Dendritic cell treated with granulocyte-macrophage colony-stimulating factor and Interleukin-4, amounts not matched to agents 40 ng/mL and 50 ng/mL, for 4 days (primary cell): Measurements from ENCODE around the gene ZHX3.
"Not testable (repeated sequence)": the region's sequence is repeated elsewhere in the genome, so short reads cannot be mapped to it uniquely, and the experiment has no call there.

ENCODE experiments used
- H3K27ac Mint-ChIP-seq: one replicate; pipeline ENCODE4 v1.8.0; 2022; ENCODE audit warnings: mild to moderate bottlenecking, mixed read lengths
- H3K27me3 Mint-ChIP-seq: one replicate; pipeline ENCODE4 v1.8.0; 2022; ENCODE audit warnings: mild to moderate bottlenecking, mixed read lengths
- H3K36me3 Mint-ChIP-seq: one replicate; pipeline ENCODE4 v1.8.0; 2022; ENCODE audit warnings: low read depth, mixed read lengths
- H3K4me1 Mint-ChIP-seq: one replicate; pipeline ENCODE4 v1.8.0; 2022; ENCODE audit warnings: low read depth, mixed read lengths
- H3K4me3 Mint-ChIP-seq: one replicate; pipeline ENCODE4 v1.8.0; 2022; ENCODE audit warnings: mild to moderate bottlenecking, moderate library complexity, mixed read lengths
- H3K9me3 Mint-ChIP-seq: one replicate; pipeline ENCODE4 v1.8.0; 2022; ENCODE audit warnings: mixed read lengths
- intact Hi-C: fragments of 100-400 bp; cut with micrococcal nuclease; formaldehyde crosslinking; loops from one replicate; pipeline ENCODE4 v1.15.0; 2022

ZHX3 gene

DNA sequence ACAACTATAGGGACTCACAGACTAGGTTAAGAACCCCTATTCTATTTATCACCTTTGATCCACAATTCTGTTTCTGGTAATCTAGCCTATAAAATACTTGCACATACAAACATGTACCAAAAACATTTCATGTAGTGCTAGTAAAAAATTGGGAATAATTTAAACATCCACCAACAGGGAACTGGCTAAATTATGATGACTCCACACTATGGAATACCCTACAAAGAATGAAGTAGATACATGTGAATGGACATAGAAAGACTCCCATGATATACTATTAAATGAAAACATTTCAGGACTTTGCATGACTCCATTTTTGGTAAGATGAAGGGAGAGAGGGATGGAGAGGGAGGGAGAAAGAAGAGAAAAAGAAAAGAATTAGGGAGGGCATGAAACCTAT lies 58.2 kb downstream of the ZHX3 start:
- no peaks in the 10 kb centered on the region for H3K4me1 Mint-ChIP-seq

DNA sequence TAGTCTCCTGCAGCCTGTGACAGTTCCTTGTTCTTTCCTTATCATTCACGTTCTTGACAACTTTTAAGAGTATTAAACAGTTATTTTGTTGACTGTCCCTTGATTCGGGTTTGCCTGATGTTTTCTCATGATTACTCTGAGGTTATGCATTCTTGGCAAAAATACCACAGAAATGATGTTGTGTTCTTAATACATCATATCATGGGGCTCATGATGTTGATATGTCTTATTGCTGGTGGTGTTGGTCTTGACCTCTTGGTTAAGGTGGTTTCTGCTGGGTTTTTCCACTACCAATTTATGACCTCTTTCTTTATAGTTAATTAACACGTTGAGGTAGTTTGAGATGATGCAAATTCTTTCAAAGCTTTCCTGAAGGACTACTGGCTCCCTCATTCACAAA lies 59.1 kb downstream of the ZHX3 start:
- peaks cover 11% of the 10 kb centered on the region for H3K27me3 Mint-ChIP-seq
- H3K36me3 Mint-ChIP-seq: no peaks in the 10 kb centered on the region
- intact Hi-C loops: no loop called here
- no peaks in the 10 kb centered on the region for H3K4me1 Mint-ChIP-seq
- H3K27ac Mint-ChIP-seq: no peak overlapping the region
- H3K4me3 Mint-ChIP-seq: no peak overlapping the region
- H3K9me3 Mint-ChIP-seq: no peaks in the 10 kb centered on the region

More for the DNA sequence above, 58.2 kb downstream of the ZHX3 start:
- H3K4me3 Mint-ChIP-seq: no peak overlapping the region
- intact Hi-C loops: no loop called here
- peaks cover 7% of the 10 kb centered on the region for H3K27me3 Mint-ChIP-seq
- no peaks in the 10 kb centered on the region for H3K36me3 Mint-ChIP-seq
- no peaks in the 10 kb centered on the region for H3K9me3 Mint-ChIP-seq
- H3K27ac Mint-ChIP-seq: no peak overlapping the region

DNA sequence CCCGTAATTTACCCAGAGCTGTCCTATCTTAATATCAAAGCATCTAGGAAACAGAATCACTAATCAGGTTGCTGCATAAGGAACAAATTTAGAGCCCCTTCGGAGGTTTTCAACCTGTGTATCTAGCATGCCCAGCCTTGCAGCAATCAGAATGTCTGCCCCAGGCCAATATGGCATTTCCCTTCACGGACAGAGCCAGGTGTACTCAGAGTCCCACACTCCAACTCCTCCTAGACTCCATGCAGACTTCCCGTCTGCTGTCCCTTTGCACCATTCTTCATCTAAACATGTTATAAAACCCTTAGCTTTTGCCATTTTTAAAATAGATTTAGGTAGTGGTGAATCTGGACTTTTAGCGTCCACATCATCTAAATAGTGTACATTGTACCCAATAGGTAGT lies 61.0 kb downstream of the ZHX3 start:
- Mint-ChIP-seq H3K27ac (no peak overlapping the region), H3K9me3 (no peaks in the 10 kb centered on the region), H3K4me3 (no peak overlapping the region), H3K36me3 (no peaks in the 10 kb centered on the region), H3K4me1 (no peaks in the 10 kb centered on the region), H3K27me3 (peaks cover 20% of the 10 kb centered on the region)
- intact Hi-C loops: no loop called here

DNA sequence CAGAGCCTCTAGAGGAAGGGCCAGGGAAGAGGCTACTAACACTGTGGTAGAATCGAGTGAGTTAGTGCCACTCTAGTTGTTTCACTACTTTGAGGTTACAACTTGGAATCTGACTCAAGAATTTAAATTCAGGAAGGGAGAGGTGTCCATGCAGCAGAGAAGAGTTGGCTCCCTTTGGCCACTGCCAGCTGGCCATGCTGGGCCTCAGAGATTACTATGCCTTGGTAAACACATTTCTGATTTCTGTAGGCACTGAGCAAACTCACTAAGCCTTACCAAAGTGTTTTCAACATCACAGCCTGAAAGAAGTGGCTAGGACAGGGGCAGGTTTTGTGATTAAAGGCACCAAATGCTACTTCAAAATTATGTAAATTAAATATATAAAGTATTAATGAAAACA lies 61.9 kb downstream of the ZHX3 start:
- intact Hi-C loops: no loop called here
- peaks cover 20% of the 10 kb centered on the region for H3K27me3 Mint-ChIP-seq
- no peak overlapping the region for H3K27ac Mint-ChIP-seq
- no peaks in the 10 kb centered on the region for H3K9me3 Mint-ChIP-seq
- H3K4me3 Mint-ChIP-seq: no peak overlapping the region
- H3K36me3 Mint-ChIP-seq: no peaks in the 10 kb centered on the region
- peaks cover 8% of the 10 kb centered on the region for H3K4me1 Mint-ChIP-seq

DNA sequence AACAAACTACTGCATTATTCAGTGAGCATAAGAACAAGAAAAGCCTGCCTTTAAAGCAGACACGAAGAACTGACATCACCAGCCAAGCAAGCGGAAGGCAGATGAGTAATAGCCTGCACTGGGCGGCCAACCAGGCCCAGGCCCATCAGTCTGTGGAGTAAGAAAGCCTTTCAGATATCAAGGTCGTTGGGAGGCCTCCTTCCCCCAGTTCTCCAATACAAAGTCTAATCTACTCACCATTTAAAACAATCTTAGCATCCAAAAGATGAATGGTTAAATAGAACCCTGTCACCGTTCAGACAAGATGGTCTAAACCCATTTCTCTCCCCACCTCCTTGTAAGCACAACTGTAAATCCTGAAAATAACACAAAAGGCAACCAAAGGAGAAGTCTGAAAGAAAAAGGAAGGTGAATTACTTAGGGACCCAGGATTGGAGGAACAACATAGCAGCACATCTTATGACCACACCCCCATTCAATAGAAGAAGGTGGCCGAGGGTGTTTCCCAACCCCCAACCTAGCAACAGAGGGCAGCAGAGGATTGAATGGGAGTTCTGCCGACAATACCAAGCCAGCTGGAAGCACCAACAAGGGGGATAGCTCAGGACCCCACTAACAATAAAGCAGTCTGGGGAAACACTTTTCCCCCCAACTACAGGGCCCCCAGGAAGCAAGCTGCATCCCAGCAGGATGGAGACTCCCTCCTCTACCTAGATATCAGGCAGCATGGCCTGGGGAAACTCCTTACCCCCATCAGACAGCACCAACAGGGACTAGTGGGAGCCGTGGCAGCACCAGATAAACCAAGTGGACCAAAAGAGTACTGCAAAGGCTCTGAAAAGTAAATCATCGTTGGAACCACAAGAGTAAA lies 67.9 kb downstream of the ZHX3 start:
- Mint-ChIP-seq H3K4me3 (no peak overlapping the region), H3K36me3 (no peaks in the 10 kb centered on the region), H3K4me1 (peaks cover 31% of the 10 kb centered on the region), H3K27me3 (peaks cover 34% of the 10 kb centered on the region), H3K9me3 (no peaks in the 10 kb centered on the region), H3K27ac (no peak overlapping the region)
- intact Hi-C loops: no loop called here

DNA sequence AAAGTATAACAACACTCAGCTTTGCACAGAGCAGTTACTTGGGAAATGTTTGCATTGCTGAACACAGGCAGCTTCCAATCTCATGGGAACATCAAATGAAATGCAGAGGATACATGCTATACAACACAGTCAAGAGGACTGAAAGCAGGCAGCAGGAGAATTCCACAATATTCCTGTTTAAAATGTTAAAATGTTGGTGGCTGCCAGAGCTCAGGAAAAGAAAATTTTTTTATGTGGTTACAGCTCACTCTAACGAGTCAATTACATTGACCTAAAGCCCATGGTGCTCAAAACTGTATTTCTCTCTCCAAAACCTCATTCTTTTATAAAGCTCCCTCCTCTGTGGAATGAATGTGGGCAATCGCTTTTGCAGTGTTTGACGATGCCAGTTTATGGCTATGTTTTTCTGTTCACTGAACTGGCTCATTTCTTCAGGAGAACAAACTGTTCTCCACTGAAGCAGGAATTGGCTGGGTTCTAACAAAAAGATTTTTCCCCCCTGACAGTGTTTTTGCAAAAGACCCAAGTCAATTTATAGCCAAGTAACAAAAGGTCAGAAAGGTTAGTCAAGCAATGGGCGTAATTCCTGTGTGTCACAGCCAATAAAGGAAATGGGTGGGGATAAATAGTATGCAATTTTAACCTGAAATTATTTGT lies 69.0 kb downstream of the ZHX3 start:
- Mint-ChIP-seq H3K27ac (no peak overlapping the region), H3K4me1 (peaks cover 31% of the 10 kb centered on the region), H3K27me3 (peaks cover 30% of the 10 kb centered on the region), H3K9me3 (no peaks in the 10 kb centered on the region), H3K36me3 (no peaks in the 10 kb centered on the region), H3K4me3 (no peak overlapping the region)
- intact Hi-C loops: no loop called here

DNA sequence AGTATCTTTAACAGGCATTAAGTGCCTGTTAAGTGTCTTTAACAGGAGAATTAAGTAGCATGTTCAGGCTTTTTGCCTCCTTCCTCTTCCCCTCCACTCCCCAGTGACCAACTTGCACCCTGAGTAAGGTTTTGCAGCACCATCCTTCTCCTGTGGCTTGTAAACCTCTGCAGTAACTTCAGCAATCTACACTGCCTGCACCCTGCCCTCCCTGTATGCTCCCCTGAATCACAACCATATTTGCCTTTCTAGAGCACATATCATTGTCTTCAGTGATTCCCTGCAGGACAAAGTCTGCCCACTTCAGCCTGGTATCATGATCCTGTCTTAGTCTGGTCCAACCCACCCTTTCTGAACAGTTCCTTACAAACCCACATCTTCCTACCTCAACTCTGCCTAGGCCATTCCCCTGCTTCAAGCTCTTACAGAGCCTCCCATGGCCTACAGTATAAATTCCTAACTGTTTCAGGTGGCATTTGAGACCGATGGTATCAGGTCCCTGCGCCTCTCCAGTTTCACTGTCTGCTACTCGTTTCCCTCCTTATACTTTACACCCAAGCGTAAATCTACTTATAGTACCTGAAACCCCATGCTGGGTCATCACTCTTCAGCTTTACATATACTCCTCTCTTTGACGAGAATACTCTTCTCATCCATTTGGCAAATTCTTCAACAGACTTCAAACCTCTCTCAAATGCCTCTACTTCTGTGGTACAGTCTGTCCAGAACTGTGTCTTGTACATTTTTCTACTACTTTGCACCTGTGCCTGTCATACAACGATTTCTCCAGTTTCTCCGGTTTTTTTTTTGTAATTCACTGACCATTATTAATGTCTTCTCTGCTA lies 69.8 kb downstream of the ZHX3 start:
- Mint-ChIP-seq H3K36me3 (no peaks in the 10 kb centered on the region), H3K9me3 (no peaks in the 10 kb centered on the region), H3K27me3 (peaks cover 26% of the 10 kb centered on the region), H3K27ac (no peak overlapping the region), H3K4me1 (peaks cover 31% of the 10 kb centered on the region), H3K4me3 (no peak overlapping the region)
- intact Hi-C loops: no loop called here

DNA sequence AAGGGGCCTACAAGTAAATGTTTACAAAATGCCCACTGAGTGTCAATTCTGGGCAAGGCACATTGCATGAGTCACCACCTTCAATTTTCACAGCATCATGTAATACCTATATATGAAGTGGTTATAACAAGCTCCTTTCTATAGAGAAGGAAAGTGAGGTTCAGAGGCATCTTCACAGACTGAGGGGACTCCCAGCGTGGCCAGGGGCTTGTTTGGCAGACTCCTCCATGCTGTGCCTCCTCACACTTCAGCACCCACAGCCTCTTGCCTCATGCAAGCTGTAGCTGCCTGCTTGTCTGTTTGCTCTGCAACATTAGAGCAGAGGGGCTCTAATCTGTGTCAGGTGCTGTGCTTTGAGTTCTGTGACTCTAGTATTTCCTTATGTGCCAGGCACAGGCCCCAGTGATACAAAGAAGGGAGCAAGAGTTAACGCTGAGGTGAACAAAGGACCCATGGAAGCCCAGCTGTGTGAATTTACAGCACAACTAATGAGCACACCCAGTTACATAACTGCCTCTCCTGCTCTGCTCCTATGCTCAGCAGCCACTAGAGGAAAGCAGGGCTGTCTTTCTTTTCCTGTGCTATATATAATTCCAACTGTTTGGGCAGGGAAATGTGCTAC lies 72.3 kb downstream of the ZHX3 start:
- Mint-ChIP-seq H3K36me3 (no peaks in the 10 kb centered on the region), H3K27me3 (peaks cover 18% of the 10 kb centered on the region), H3K4me3 (no peak overlapping the region), H3K27ac (no peak overlapping the region), H3K4me1 (peaks cover 19% of the 10 kb centered on the region), H3K9me3 (no peaks in the 10 kb centered on the region)
- intact Hi-C loops: no loop called here

DNA sequence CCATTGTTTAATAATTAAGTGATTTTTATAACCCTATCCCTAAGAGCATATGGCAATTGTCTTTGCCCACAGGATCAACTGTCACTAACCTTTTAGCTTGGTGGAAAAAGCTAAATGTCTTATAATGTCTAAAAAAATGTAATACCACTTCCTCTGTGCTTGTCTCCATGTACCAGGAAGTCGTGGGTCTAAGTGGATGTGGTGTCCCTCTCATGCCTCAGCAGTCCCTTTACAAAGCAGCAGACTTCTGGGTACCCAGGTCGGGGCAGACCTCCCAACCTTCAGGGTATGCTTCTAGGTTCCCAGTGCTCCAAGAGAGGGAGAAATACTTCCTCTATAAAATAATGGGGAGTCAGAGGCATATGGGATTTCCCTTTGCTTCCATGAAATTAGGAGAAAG lies 74.7 kb downstream of the ZHX3 start:
- Mint-ChIP-seq H3K4me3 (no peak overlapping the region), H3K9me3 (no peaks in the 10 kb centered on the region), H3K4me1 (peaks cover 6% of the 10 kb centered on the region), H3K27me3 (peaks cover 6% of the 10 kb centered on the region), H3K36me3 (no peaks in the 10 kb centered on the region), H3K27ac (no peak overlapping the region)
- intact Hi-C loops: no loop called here

DNA sequence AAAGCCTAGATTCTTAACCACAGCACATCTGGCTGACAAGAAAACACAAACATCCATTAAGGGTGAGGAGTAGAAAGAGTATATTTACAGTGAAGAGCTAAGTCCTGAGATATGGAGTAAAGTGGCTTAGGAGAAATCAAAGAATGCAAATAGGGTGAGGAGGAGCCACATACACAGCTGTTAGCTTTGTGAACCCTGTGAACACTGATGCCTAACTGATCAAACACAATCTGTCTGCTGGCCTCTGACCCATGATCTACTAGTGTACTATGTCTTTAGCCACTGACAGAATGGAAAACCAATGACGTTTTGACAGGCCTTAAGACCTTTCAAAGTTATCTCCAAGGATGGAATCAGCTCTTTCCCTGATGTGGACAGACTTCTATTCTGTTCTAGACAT lies 75.2 kb downstream of the ZHX3 start:
- Mint-ChIP-seq H3K4me3 (no peak overlapping the region), H3K27me3 (peaks cover 2% of the 10 kb centered on the region), H3K36me3 (no peaks in the 10 kb centered on the region), H3K27ac (no peak overlapping the region), H3K4me1 (peaks cover 1% of the 10 kb centered on the region), H3K9me3 (no peaks in the 10 kb centered on the region)
- intact Hi-C loops: no loop called here

DNA sequence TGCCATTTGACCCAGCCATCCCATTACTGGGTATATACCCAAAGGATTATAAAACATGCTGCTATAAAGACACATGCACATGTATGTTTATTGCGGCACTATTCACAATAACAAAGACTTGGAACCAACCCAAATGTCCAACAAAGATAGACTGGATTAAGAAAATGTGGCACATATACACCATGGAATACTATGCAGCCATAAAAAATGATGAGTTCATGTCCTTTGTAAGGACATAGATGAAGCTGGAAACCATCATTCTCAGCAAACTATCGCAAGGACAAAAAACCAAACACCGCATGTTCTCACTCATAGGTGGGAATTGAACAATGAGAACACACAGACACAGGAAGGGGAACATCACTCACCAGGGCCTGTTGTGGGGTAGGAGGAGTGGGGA lies 80.3 kb downstream of the ZHX3 start:
- intact Hi-C loops, H3K36me3 Mint-ChIP-seq, H3K27ac Mint-ChIP-seq, H3K4me3 Mint-ChIP-seq, H3K27me3 Mint-ChIP-seq, H3K9me3 Mint-ChIP-seq: not testable (repeated sequence)
- peaks cover 13% of the 10 kb centered on the region for H3K4me1 Mint-ChIP-seq

DNA sequence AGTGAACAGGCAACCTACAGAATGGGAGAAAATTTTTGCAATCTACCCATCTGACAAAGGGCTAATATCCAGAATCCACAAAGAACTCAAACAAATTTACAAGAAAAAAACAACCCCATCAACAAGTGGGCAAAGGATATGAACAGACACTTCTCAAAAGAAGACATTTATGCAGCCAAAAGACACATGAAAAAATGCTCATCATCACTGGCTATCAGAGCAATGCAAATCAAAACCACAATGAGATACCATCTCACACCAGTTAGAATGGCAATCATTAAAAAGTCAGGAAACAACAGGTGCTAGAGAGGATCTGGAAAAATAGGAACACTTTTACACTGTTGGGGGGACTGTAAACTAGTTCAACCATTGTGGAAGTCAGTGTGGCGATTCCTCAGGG lies 80.7 kb downstream of the ZHX3 start:
- intact Hi-C loops, H3K9me3 Mint-ChIP-seq: not testable (repeated sequence)

DNA sequence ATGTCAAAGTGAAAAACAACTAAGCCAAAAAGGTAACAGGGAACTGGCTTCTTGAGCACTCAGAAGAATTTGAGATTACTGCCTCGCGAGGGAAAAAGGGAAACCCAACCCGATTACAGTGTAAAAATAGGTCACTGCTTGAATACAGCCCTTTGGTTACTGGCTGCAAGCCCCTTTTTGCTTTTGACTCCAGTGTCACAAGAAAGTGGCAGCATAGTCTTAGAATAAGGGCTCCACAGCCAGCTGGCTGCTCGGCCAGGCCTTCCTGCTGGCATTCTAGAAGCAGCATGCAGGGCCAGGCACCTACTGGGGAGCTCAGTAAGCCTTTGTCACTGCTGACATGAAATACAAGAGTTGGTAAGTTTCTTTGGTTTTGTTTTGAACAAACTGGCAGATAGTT lies 83.0 kb downstream of the ZHX3 start:
- Mint-ChIP-seq H3K27ac (no peak overlapping the region), H3K36me3 (peaks cover 5% of the 10 kb centered on the region), H3K4me3 (no peak overlapping the region), H3K9me3 (no peaks in the 10 kb centered on the region), H3K4me1 (peaks cover 16% of the 10 kb centered on the region), H3K27me3 (no peaks in the 10 kb centered on the region)
- intact Hi-C loops: no loop called here

More for the DNA sequence above, 80.7 kb downstream of the ZHX3 start:
- not testable (repeated sequence) for H3K36me3 Mint-ChIP-seq, H3K4me3 Mint-ChIP-seq, H3K27me3 Mint-ChIP-seq, H3K27ac Mint-ChIP-seq
- peaks cover 16% of the 10 kb centered on the region for H3K4me1 Mint-ChIP-seq

DNA sequence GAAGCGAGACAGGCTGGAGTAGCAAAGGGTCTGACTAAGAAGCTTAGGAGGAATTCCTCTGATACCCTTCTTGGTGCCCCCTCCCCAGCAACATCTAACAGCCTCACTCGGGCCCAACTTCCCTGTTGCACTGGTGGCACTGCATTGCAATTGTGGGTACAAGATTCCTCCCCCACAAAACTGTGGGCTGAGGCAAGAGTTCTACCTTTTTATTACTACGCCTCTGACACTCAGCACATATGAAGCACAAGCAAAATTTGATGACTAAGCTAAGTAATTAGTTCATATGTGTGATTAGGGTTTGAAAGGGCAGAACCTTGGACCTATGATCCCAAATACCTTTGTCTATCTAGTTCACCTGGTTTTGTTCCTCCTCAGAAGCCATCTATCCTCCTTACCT lies 83.5 kb downstream of the ZHX3 start:
- intact Hi-C loops: no loop called here
- no peak overlapping the region for H3K27ac Mint-ChIP-seq

More for the DNA sequence above, 83.5 kb downstream of the ZHX3 start:
- Mint-ChIP-seq H3K36me3 (peaks cover 5% of the 10 kb centered on the region), H3K4me3 (no peak overlapping the region), H3K27me3 (no peaks in the 10 kb centered on the region), H3K4me1 (peaks cover 16% of the 10 kb centered on the region), H3K9me3 (no peaks in the 10 kb centered on the region)
